HG03095 (cell line): ENCODE measurements around the gene PTRH1.

Experiments used
- ATAC-seq: cut with Tn5 transposase; IDR thresholded peaks from one replicate; pipeline ENCODE4 v1.9.1; 2021; ENCODE audit warnings: moderate library complexity; ENCODE audit not compliant: unreplicated experiment

PTRH1 gene

GRCh38 chr9:127698386-127698785, 17.1 kb downstream of the PTRH1 start:
- ATAC-seq = no peak

DNA sequence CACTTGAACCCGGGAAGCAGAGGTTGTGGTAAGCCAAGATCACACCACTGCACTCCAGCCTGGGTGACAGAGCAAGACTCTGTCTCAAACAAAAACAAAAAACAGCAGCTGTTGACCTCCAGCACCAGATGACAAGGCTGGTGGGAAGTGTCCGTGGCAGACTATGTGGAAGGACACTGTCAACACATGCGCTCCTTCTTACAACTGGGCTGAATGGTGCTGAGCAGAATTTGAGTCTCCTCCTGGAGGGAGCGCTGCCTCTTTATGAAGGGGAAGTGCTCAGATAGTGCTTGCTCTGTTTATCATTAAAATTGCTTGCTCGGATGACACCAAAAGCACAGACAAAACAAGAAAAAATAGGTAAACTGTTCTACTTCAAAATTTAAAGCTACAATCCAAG, 17.9 kb downstream of the PTRH1 start:
- no peak for ATAC-seq

DNA sequence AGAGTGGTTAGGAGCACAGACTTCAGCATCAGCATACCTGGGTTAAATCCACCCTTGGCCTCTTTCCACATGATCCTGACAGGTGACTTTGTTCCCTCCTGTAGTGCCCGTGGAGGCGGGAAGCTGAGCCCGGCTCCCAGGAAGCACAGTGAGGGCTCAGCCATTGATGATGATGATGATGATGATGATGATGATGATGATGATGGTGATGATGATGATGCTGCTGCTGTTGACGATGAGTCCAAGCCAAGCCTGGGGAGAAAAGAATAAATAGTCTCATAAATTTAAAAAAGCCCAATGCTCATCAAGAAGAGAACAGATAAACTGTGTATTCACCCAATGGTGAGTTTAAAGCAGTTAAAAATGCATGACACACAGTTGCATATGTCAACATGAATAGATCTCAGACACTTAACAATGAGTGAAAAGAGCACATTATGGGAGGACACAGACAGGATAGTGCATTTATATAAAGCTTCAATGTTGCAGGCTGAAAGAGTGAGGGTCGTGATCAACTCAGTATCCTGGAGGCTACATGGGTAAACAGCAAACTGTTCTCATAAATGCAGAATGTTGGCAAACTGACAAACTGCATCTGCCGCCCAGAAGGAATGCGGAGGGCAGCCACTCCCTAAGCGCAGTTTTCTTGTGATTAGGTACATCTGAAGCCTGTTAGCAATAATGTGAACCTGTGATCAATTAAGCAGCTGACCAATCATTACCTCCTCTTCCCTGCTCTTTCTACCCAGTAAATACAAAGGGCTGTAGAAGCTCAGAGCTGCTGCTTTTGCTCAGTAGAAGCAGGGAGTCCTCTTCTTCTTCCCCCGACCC, 20.4 kb downstream of the PTRH1 start:
- ATAC-seq = no peak

DNA sequence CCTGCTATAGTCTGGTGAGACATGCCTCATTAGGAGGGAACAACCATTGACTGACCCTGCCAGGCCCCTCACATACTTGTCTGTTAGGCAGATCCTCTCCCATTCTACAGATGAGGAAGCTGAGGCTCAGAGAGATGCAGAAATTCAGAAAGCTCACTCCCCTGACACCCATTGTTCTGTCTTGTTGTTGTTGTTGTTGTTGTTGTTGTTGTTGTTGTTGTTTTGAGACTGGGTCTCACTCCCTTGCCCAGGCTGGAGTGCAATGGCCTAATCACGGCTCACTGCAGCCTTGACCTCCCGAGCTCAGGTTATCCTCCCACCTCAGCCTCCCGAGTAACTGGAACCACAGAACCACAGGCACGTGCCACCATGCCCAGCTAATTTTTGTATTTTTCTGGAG, 21.8 kb downstream of the PTRH1 start:
- no peak for ATAC-seq

- no peak for ATAC-seq
Observed at GRCh38 chr9:127693143-127693542, 22.3 kb downstream of the PTRH1 start.

DNA sequence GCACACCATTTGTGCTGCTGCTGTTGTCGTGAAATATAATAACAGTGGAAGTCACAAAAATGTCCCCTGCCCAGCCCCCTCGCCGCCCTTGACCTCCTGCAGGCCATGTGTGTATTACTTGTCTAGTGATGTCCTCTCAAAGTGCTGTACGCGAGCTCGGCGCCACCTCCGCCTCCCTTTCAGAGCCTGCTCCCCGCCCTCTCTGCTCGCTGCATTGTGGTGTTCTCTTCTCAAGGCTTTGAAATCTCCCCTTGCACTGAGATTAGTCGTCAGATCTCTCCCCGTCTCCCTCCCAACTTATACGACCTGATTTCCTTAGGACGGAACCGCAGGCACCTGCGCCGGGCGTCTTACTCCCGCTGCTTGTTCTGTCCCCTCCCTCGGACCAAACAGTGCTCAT, 23.4 kb downstream of the PTRH1 start:
- ATAC-seq = no peak

DNA sequence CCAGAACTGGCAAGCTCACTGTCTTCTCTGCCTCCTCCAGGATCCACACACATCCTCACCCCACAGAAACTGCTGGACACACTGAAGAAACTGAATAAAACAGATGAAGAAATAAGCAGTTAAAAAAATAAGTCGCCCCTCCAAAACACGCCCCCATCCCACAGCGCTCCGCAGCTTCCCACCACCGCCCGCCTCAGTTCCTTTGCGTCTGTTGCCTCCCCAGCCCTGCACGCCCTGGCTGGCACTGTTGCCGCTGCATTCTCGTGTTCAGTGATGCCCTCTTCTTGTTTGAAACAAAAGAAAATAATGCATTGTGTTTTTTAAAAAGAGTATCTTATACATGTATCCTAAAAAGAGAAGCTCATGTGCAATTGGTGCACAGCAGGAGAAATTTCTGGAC, 24.7 kb downstream of the PTRH1 start:
- no peak for ATAC-seq

DNA sequence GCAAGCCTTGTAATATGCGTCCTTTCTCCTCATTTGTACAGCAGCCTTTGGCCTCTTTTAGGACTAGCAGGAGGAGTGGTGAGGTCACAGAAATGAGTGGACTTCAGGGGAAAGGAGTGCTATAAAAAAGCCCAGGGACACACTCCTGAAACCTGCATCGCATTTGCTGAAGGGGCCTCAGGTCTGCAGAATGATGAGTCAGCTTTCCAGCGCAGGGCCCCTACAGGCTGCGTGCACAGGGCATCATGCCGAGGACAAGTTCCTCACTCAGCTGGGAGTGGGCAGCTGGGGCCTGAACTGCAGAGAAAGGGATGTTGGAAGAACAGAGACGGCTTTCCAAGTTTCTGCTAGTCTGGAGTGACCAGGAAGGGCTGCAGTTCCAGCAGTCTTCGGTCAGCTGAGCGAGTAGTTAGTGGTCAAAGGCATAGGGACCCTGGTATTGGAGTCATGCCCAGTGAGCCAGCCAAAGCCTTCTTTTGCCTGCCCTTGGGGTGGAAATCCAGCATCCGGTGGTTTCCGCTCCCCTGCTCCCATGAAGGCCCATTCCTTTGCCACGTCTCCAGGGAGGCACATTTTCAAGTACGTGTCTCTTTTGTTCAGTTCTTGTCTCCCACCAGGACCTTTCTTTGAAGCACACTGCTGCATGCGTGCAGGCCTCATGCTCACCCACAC, 26.0 kb downstream of the PTRH1 start:
- no peak for ATAC-seq

DNA sequence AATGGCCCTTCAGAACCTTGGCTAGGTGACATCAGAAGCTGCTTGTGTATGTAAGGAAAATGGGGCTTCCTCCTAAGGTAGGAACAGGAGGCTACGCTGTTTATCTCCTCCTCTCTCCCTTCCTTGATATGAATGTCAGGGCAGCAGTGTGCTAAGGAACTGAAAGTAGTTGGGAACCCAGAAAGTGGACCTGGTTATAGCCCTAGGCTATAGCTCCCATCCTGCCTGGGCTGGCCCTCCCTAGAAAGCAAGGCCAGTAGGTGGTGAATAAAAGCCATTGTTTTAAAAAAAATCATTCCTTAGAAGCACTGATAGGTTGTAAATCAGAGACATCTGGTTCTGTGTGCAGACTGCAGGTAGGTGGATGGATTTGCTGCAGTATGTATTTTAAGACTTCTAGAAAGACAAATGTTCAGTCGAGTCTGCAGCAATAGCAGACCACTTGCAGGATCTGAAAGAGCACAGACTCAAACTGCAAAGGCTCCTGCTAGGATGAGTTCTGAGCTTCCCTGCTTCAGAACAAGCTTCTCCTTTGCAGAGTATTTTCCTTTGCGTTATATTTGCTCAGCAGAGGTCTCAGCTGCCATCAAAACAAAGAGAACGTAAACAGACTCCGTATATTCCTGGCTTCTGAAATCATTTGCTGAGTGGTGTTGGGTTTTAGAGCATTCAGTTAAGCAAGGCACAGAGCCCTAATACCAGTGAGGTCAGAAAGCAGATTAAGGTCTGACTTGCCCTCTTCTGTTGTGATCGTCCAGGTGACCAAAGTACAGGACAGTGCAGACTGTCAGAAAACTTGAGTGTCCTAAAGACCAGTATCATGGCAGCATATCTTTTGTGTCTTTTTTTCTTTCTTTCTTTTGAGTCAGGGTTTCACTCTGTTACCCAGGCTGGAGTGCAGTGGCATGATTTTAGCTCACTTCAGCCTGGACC, 28.7 kb downstream of the PTRH1 start:
- no peak for ATAC-seq

- ATAC-seq = no peak
Observed at GRCh38 chr9:127684576-127684975, 30.9 kb downstream of the PTRH1 start.

GRCh38 chr9:127683723-127684122, 31.7 kb downstream of the PTRH1 start:
- no peak for ATAC-seq

DNA sequence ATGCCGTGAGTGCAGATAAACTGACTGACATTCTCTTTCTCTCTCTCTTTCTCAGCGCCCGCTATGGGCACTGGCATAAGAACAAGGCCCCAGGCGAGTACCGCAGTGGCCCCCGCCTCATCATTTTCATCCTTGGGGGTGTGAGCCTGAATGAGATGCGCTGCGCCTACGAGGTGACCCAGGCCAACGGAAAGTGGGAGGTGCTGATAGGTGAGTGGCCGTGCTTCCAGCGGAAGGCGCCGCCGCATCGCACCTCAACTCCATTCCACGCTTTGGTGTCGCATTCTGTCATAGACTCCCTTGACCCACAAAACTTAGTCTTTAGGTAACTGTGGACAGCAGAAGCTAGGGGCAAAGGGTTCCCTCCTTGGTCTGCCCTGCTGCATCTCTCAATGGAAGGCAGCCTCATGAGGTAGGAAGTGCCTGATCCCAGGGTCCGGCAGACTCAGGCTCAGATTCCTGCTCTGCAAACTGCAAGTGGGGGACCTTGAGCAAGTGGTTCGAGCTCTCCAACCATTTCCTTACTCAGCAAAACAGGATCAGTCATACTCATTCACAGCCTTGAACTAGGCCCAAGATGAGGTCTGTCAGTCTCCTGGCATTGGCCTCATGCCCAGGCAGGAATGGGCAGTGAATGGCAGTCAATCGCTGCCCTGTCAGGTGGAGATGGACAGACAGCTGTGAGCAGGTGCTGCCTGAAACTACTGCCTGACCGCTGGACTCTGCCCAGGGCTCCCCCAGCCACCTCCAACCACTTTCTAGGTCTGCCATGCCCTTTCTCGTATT, 32.9 kb downstream of the PTRH1 start:
- no peak for ATAC-seq

GRCh38 chr9:127680846-127681245, 34.6 kb downstream of the PTRH1 start:
- ATAC-seq = no peak

DNA sequence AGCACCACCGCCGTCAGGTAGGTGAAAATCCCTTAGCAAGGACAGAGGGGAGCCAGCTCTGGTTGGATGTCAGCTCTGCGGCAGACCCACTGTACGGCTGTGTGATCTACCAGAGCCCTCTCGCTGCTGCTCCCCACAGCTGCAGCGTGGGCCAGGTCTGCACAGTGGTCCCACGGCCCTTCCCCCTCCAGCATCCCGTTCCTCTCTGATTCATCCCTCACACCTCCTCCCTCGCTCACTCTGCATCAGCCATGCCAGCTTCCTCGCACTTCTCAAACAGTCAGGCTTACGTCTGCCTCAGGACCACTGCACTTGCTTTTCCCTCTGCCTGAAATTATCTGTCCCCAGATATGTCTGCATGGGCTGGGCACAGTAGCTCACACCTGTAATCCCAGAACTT, 35.2 kb downstream of the PTRH1 start:
- ATAC-seq = no peak

- ATAC-seq = no peak
Observed at GRCh38 chr9:127679506-127679905, 36.0 kb downstream of the PTRH1 start.

DNA sequence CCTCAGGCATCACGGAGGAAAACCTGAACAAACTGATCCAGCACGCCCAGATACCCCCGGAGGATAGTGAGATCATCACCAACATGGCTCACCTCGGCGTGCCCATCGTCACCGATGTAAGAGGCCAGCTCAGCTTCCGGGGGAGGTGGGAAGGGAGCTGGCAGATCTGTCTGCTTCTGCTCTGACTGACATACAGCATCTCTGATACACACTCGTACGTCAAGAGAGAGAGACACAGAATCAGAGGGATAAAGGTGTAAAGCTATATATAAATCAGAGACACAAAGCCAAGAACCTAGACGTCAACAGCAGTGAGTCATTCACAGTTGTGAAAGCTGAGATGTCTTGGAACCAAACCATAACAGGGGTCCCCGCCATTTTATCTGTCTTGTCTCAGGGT, 38.8 kb downstream of the PTRH1 start:
- ATAC-seq = no peak

DNA sequence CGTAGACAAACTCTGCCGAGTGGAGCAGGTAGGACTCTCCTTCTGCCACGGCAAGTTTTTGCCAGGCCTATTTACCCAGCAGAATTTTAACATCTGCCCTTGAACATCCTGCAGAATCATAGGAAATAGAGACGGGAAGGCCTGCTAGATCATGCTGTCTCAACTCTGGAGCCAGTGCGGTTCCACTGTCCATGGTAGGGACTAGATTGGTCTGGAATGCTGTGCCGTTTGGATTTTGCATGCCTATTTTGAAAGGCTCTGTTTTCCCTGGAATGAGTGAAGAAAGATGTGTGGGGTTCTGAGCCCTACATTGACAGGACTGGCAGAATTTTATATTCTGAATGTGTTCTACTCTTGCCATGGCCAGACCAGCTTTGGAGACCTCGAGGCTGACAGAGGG, 42.2 kb downstream of the PTRH1 start:
- no peak for ATAC-seq

GRCh38 chr9:127667906-127668305, 47.6 kb downstream of the PTRH1 start:
- ATAC-seq = no peak

GRCh38 chr9:127667127-127667844, 48.2 kb downstream of the PTRH1 start:
- no peak for ATAC-seq
